ENCODE measurements around the gene TSHZ2.

- TF ChIP-seq REST (IDR thresholded peaks at IDR 0.05; ENCODE audit: low read depth) (no peak), RAD21 (IDR thresholded peaks at IDR 0.05; ENCODE audit: low read depth) (no peak), EP300 (IDR thresholded peaks at IDR 0.05; ENCODE audit: borderline replicate concordance) (no peak), EGR1 (IDR thresholded peaks at IDR 0.05) (no peak), CEBPB (IDR thresholded peaks at IDR 0.05) (no peak), TAF1 (IDR thresholded peaks at IDR 0.05; ENCODE audit: low read depth) (no peak), FOXM1 (IDR thresholded peaks at IDR 0.05; ENCODE audit: borderline replicate concordance, low read depth) (no peak), TCF12 (IDR thresholded peaks at IDR 0.05; ENCODE audit: low read depth) (no peak), MAX (IDR thresholded peaks at IDR 0.05) (no peak)
These were observed 43.9 kb downstream of the TSHZ2 start for GRCh38 chr20:53016071-53016470.

Measured in Ishikawa (cell line).